ENCODE results near the gene RHEB. TPM values are rescaled to one million over a fixed set of nuclear protein-coding genes. Genes with fewer than 3 reads are reported as not detected.

RHEB gene
- total and polyA plus RNA-seq, 2 experiments from 2014 or later, result 101 to 239 TPM

GRCh38 chr7:151482883-151483710 lies 36.6 kb downstream of the RHEB start:
- Mint-ChIP-seq H3K9me3 (no peaks in the 10 kb centered on the region), H3K4me3 (no peak overlapping the region)
- no peak overlapping the region; the same call in none of the 2 replicates for H3K27ac ChIP-seq (ENCODE audit: low read depth)

More at GRCh38 chr7:151482883-151483710, 36.6 kb downstream of the RHEB start:
- DNase-seq (ENCODE audit: low spot score) (no peak), ATAC-seq (no peak)
- Histone ChIP-seq H3K27me3 (ENCODE audit: insufficient read depth) (no peaks in the 10 kb centered on the region), H3K4me3 (no peak overlapping the region), H3K4me1 (ENCODE audit: insufficient read depth) (peaks cover 17% of the 10 kb centered on the region), H4K20me1 (replicated peaks; ENCODE audit: insufficient read depth) (peaks cover 31% of the 10 kb centered on the region), H3F3A (replicated peaks; ENCODE audit: low read depth) (peaks cover 5% of the 10 kb centered on the region; the same call in 1 of the 2 replicates), H3K79me2 (replicated peaks; ENCODE audit: insufficient read depth) (peaks cover 96% of the 10 kb centered on the region), H2AFZ (no peak overlapping the region), H3K36me3 (ENCODE audit: insufficient read depth) (peaks cover 9% of the 10 kb centered on the region), H3K4me2 (no peak overlapping the region), H3K9me2 (ENCODE audit: insufficient read depth) (no peaks in the 10 kb centered on the region)
- H3K36me3 Mint-ChIP-seq (ENCODE audit: low read depth), result peaks cover 67% of the 10 kb centered on the region
- peaks cover 24% of the 10 kb centered on the region for H3K4me1 Mint-ChIP-seq
- H3K27ac Mint-ChIP-seq, result 0 out of 2 replicates have a peak overlapping the region, but pooled peaks have one; percentile 3
- no peaks in the 10 kb centered on the region for H3K27me3 Mint-ChIP-seq (ENCODE audit: insufficient read depth, low read depth, poor library complexity)
- TF ChIP-seq ZNF114 (CRISPR knock-in tag; IDR thresholded peaks at IDR 0.05) (no peak), ZNF331 (CRISPR knock-in tag; IDR thresholded peaks at IDR 0.05; ENCODE audit: low read depth) (no peak), EZH2 (IDR thresholded peaks at IDR 0.05; ENCODE audit: low read depth, unreplicated experiment) (no peak), ZNF462 (CRISPR knock-in tag; IDR thresholded peaks at IDR 0.05) (no peak), EZH2phosphoT487 (IDR thresholded peaks at IDR 0.05; ENCODE audit: unreplicated experiment) (no peak), JUNB (IDR thresholded peaks at IDR 0.05; ENCODE audit: unreplicated experiment) (no peak), CTCF (conservative IDR thresholded peaks at IDR 0.05; ENCODE audit: low read depth in 2 of 2) (no peak), POLR2AphosphoS5 (IDR thresholded peaks at IDR 0.05; ENCODE audit: low read depth) (no peak), STAT1 (IDR thresholded peaks at IDR 0.05; ENCODE audit: unreplicated experiment) (no peak), REST (IDR thresholded peaks at IDR 0.05; ENCODE audit: unreplicated experiment) (no peak), NANOG (IDR thresholded peaks at IDR 0.05; ENCODE audit: borderline replicate concordance) (no peak), CREB1 (CRISPR knock-in tag; IDR thresholded peaks at IDR 0.05; ENCODE audit: low read depth) (no peak), ETS1 (IDR thresholded peaks at IDR 0.05) (no peak)

Data from GM23338 (cell line).